HG02981 (cell line): Measurements from ENCODE around the gene PSME1.

Experiments used
- ATAC-seq: cut with Tn5 transposase; IDR thresholded peaks from one replicate; pipeline ENCODE4 v1.9.1; 2021; ENCODE audit warnings: mild to moderate bottlenecking, moderate library complexity; ENCODE audit not compliant: unreplicated experiment

Gene PSME1

GRCh38 chr14:24186831-24187538, 51.0 kb downstream of the PSME1 start:
- ATAC-seq, result no peak

- no peak for ATAC-seq
These were observed 51.5 kb downstream of the PSME1 start for GRCh38 chr14:24187539-24187915.
